ENCODE data around the gene CHAC2. TPM values are rescaled to one million over a fixed set of nuclear protein-coding genes. Genes with fewer than 3 reads are reported as not detected.

CHAC2 gene
- total and polyA plus RNA-seq, 2 of the 4 experiments (the other 2 are of a cell fraction): 2.4 to 3.9 TPM

- no peak overlapping the region for H3K56ac ChIP-seq (ENCODE audit: extremely low read depth, insufficient read depth, low read length)
- H4K91ac ChIP-seq (ENCODE audit: insufficient read depth, low read depth, low read length): no peak overlapping the region
- H3K4me3 ChIP-seq (ENCODE audit: insufficient read depth, low read depth, low read length): no peak overlapping the region
- no peaks in the 10 kb centered on the region for H3K27me3 ChIP-seq (ENCODE audit: control insufficient read depth, insufficient read depth, low read length)
- dilution Hi-C loops (cut with HindIII; ENCODE audit: low sequenced_read_pairs, unreplicated experiment) (no loop called here), in situ Hi-C loops (cut with MboI; ENCODE audit: low sequenced_read_pairs) (no loop called here), intact Hi-C loops (cut with micrococcal nuclease) (no loop called here)
- no peak overlapping the region for H3K27ac ChIP-seq (ENCODE audit: insufficient read depth, low read length)
- no peak for ATAC-seq (ENCODE audit: low read depth)
- no peak overlapping the region for H3K18ac ChIP-seq (ENCODE audit: low read depth, low read length)
- H2BK120ac ChIP-seq (ENCODE audit: low read depth, low read length): no peak overlapping the region
- no peak overlapping the region for H4K5ac ChIP-seq (ENCODE audit: low read depth, low read length)
- H3K9me1 ChIP-seq (ENCODE audit: insufficient read depth, low read length): peaks cover 7% of the 10 kb centered on the region
- ChIA-PET CTCF (no interaction called here), POLR2A (ENCODE audit: unreplicated experiment) (no interaction called here)
- H2BK5ac ChIP-seq (ENCODE audit: low read depth, low read length, poor library complexity, severe bottlenecking): no peak overlapping the region
- no peaks in the 10 kb centered on the region for H4K20me1 ChIP-seq (ENCODE audit: insufficient read depth, low read length)
- no peak overlapping the region for H2AK5ac ChIP-seq (ENCODE audit: low read depth, low read length)
- no CpG with 5 or more reads among the region's 4 CpGs for WGBS, 2 experiments (ENCODE audit: extremely low coverage in 2 of 2, insufficient read length in 1 of 2)
- H2BK15ac ChIP-seq (ENCODE audit: low read depth, low read length): no peak overlapping the region
- H3K4ac ChIP-seq (ENCODE audit: low read depth, low read length): no peak overlapping the region
- DNase-seq: no peak
- no TSS peak for BruUV-seq (replicated peaks)
- peaks cover 0 to 8% of the 10 kb centered on the region in 2 experiments; a peak in 2 of 4 replicates for H3K79me1 ChIP-seq (ENCODE audit: low read depth in 1 of 2, low read length in 2 of 2)
- H3K4me1 ChIP-seq (ENCODE audit: control insufficient read depth, insufficient read depth, low read length): no peaks in the 10 kb centered on the region
- H3K14ac ChIP-seq (replicated peaks; ENCODE audit: low read depth, low read length): no peak overlapping the region
- H3K4me2 ChIP-seq (ENCODE audit: low read depth, low read length): no peak overlapping the region
- no peak overlapping the region for H3K9ac ChIP-seq (ENCODE audit: low read depth, low read length)
- H2BK20ac ChIP-seq (ENCODE audit: low read depth, low read length): no peak overlapping the region
- peaks cover 16% of the 10 kb centered on the region for H3K36me3 ChIP-seq (ENCODE audit: control insufficient read depth, insufficient read depth, low read length)
- TF ChIP-seq, protein P1, sequence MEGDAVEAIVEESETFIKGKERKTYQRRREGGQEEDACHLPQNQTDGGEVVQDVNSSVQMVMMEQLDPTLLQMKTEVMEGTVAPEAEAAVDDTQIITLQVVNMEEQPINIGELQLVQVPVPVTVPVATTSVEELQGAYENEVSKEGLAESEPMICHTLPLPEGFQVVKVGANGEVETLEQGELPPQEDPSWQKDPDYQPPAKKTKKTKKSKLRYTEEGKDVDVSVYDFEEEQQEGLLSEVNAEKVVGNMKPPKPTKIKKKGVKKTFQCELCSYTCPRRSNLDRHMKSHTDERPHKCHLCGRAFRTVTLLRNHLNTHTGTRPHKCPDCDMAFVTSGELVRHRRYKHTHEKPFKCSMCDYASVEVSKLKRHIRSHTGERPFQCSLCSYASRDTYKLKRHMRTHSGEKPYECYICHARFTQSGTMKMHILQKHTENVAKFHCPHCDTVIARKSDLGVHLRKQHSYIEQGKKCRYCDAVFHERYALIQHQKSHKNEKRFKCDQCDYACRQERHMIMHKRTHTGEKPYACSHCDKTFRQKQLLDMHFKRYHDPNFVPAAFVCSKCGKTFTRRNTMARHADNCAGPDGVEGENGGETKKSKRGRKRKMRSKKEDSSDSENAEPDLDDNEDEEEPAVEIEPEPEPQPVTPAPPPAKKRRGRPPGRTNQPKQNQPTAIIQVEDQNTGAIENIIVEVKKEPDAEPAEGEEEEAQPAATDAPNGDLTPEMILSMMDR (conservative IDR thresholded peaks at IDR 0.05; ENCODE audit: low read depth, low read length): no peak
- no peak for TF ChIP-seq RCOR1 (IDR thresholded peaks at IDR 0.05; ENCODE audit: insufficient replicate concordance, low read length)
- TF ChIP-seq SMC3 (IDR thresholded peaks at IDR 0.05; ENCODE audit: low read depth, low read length): no peak
- no peak for TF ChIP-seq RAD21 (IDR thresholded peaks at IDR 0.05; ENCODE audit: low read length)
- no peak for TF ChIP-seq POLR2A (IDR thresholded peaks at IDR 0.05; ENCODE audit: low read depth, low read length)
- TF ChIP-seq CEBPB (IDR thresholded peaks at IDR 0.05; ENCODE audit: low read depth, low read length): no peak
- TF ChIP-seq MAFK (IDR thresholded peaks at IDR 0.05; ENCODE audit: low read depth, low read length): no peak
- no peak overlapping the region for H2AFZ ChIP-seq (replicated peaks; ENCODE audit: low read length, poor library complexity)
- H2AK9ac ChIP-seq (replicated peaks; ENCODE audit: low read depth, low read length, poor library complexity): no peak overlapping the region
- no peaks in the 10 kb centered on the region for H3K9me3 ChIP-seq (ENCODE audit: control insufficient read depth, insufficient read depth, low read length)
- no peak overlapping the region for H3K23ac ChIP-seq (ENCODE audit: low read depth, low read length)
- H4K8ac ChIP-seq (ENCODE audit: low read depth in 2 of 2, low read length in 2 of 2): no peak overlapping the region
Measured at GRCh38 chr2:53819634-53820033, 52.0 kb downstream of the CHAC2 start.

Measured in IMR-90 (cell line).